Endometrial microvascular endothelial cells (primary cell): ENCODE data around the gene G3BP2. TPM values are rescaled to one million over a fixed set of nuclear protein-coding genes. Genes with fewer than 3 reads are reported as not detected.
"Not testable (repeated sequence)": the region's sequence is repeated elsewhere in the genome, so short reads cannot be mapped to it uniquely, and the experiment has no call there.

ENCODE experiments used
- in situ Hi-C: cut with HindIII; loops from 2 replicates; pipeline ENCODE4 v1.10.0; 2017; ENCODE audit warnings: low sequenced_read_pairs, low pct_unique_long_range_greater_than_20kb; ENCODE audit errors: inconsistent ontology term
- total RNA-seq: library from RNA; depleted of rRNA; stranded (reverse); fragments of >200 nt; gene quantifications from one replicate; pipeline ENCODE4 v1.2.3, GENCODE V29; 2015; ENCODE audit errors: inconsistent ontology term

G3BP2 gene
- 174 TPM for total RNA-seq

GRCh38 chr4:75673027-75673958 is at the start of gene G3BP2:
Gene G3BP2, minus strand, starts transcription at chr4:75673411. Its CDS starts 11,386 bp downstream, at chr4:75662025.
- in situ Hi-C loops = no loop called here

- in situ Hi-C loops = no loop called here
Measured at GRCh38 chr4:75722417-75722816, 49.2 kb upstream of the G3BP2 start.

- in situ Hi-C loops = no loop called here
Measured at GRCh38 chr4:75718529-75718928, 45.3 kb upstream of the G3BP2 start.

GRCh38 chr4:75717408-75717807 is 44.2 kb upstream of the G3BP2 start:
- in situ Hi-C loops = no loop called here

- in situ Hi-C loops = not testable (repeated sequence)
Measured at GRCh38 chr4:75716054-75716453, 42.8 kb upstream of the G3BP2 start.

GRCh38 chr4:75715105-75715799 is 42.0 kb upstream of the G3BP2 start:
- in situ Hi-C loops = no loop called here

- in situ Hi-C loops = no loop called here
Measured at GRCh38 chr4:75714704-75715103, 41.5 kb upstream of the G3BP2 start.

GRCh38 chr4:75714011-75714410 is 40.8 kb upstream of the G3BP2 start:
- in situ Hi-C loops = no loop called here

- in situ Hi-C loops = no loop called here
Measured at GRCh38 chr4:75710246-75710645, 37.0 kb upstream of the G3BP2 start.

- in situ Hi-C loops = no loop called here
Measured at GRCh38 chr4:75708218-75708691, 35.0 kb upstream of the G3BP2 start.

- in situ Hi-C loops = no loop called here
Measured at GRCh38 chr4:75705198-75705977, 32.2 kb upstream of the G3BP2 start.

- in situ Hi-C loops = no loop called here
Measured at GRCh38 chr4:75702919-75703411, 29.8 kb upstream of the G3BP2 start.

- in situ Hi-C loops = no loop called here
Measured at GRCh38 chr4:75699299-75699698, 26.1 kb upstream of the G3BP2 start.

- in situ Hi-C loops = no loop called here
Measured at GRCh38 chr4:75698963-75699228, 25.7 kb upstream of the G3BP2 start.

- in situ Hi-C loops = no loop called here
Measured at GRCh38 chr4:75698162-75698962, 25.2 kb upstream of the G3BP2 start.

- in situ Hi-C loops = no loop called here
Measured at GRCh38 chr4:75696581-75696980, 23.4 kb upstream of the G3BP2 start.

- in situ Hi-C loops = no loop called here
Measured at GRCh38 chr4:75696071-75696470, 22.9 kb upstream of the G3BP2 start.

- in situ Hi-C loops = not testable (repeated sequence)
Measured at GRCh38 chr4:75692066-75692465, 18.9 kb upstream of the G3BP2 start.
